Natural killer cell (primary cell): ENCODE data around the gene ADGRB3. TPM values are rescaled to one million over a fixed set of nuclear protein-coding genes. Genes with fewer than 3 reads are reported as not detected.
"Not testable (repeated sequence)": the region's sequence is repeated elsewhere in the genome, so short reads cannot be mapped to it uniquely, and the experiment has no call there.

Source experiments
- ATAC-seq, 3 donors: fragments of 150-1000 bp in 2 of 3; fragments of 200-7000 bp in 1 of 3; cut with Tn5 transposase; 1 replicate in 1 of 3; 2 replicates in 2 of 3; pipeline ENCODE4 v1.10.0; 2021; ENCODE audit warnings: mild to moderate bottlenecking in 2 of 3, moderate library complexity in 2 of 3
- DNase-seq, 2 donors: peaks; one replicate each; pipeline versions ENCODE4 v3.0.0 to v3.0.0-alpha.2; 2013 to 2021; ENCODE audit warnings: mixed read lengths in 1 of 2
- H3K27ac ChIP-seq: one replicate; pipeline ENCODE4 v1.5.1; 2013; ENCODE audit warnings: mild to moderate bottlenecking, low read length
- H3K27me3 ChIP-seq: one replicate; pipeline ENCODE4 v1.6.1; 2013; ENCODE audit warnings: low read length; ENCODE audit not compliant: control insufficient read depth, insufficient read depth
- H3K36me3 ChIP-seq: one replicate; pipeline ENCODE4 v1.6.1; 2013; ENCODE audit warnings: low read length; ENCODE audit not compliant: control insufficient read depth, insufficient read depth
- H3K4me1 ChIP-seq: one replicate; pipeline ENCODE4 v1.6.1; 2013; ENCODE audit warnings: low read length; ENCODE audit not compliant: control insufficient read depth, insufficient read depth
- H3K4me3 ChIP-seq: one replicate; pipeline ENCODE4 v1.5.1; 2013; ENCODE audit warnings: low read length
- H3K9me3 ChIP-seq: one replicate; pipeline ENCODE4 v1.6.1; 2013; ENCODE audit warnings: low read length; ENCODE audit not compliant: control insufficient read depth, insufficient read depth
- H3K27ac Mint-ChIP-seq, 2 donors: one replicate each; pipeline ENCODE4 v1.8.0; 2022; ENCODE audit warnings: mild to moderate bottlenecking in 2 of 2, mixed read lengths in 2 of 2, moderate library complexity in 1 of 2
- H3K27me3 Mint-ChIP-seq, 2 donors: one replicate each; pipeline ENCODE4 v1.8.0; 2022; ENCODE audit warnings: low read depth in 2 of 2, mixed read lengths in 2 of 2
- H3K36me3 Mint-ChIP-seq: one replicate; pipeline ENCODE4 v1.8.0; 2022; ENCODE audit warnings: mixed read lengths
- H3K4me1 Mint-ChIP-seq, 2 donors: one replicate each; pipeline ENCODE4 v1.8.0; 2022; ENCODE audit warnings: mixed read lengths in 2 of 2
- H3K4me3 Mint-ChIP-seq: one replicate; pipeline ENCODE4 v1.8.0; 2022; ENCODE audit warnings: mild to moderate bottlenecking, moderate library complexity, mixed read lengths
- H3K9me3 Mint-ChIP-seq, 2 donors: one replicate each; pipeline ENCODE4 v1.8.0; 2022; ENCODE audit warnings: mixed read lengths in 2 of 2
- WGBS: methylation state at CpG from one replicate; pipeline ENCODE4 v1.1.7; 2013; ENCODE audit warnings: missing lambda C conversion rate; ENCODE audit not compliant: insufficient coverage; 5-methylcytosine and 5-hydroxymethylcytosine counted together
- intact Hi-C: fragments of 100-400 bp; cut with micrococcal nuclease; formaldehyde crosslinking; loops from one replicate; pipeline ENCODE4 v1.14.2; 2022
- total RNA-seq, 4 donors: library from RNA; stranded (reverse); fragments of 120-200 nt in 1 of 4; gene quantifications; one replicate each; pipeline versions ENCODE4 v1.2.3 to v1.2.4, GENCODE V29; 2013 to 2022
- TF ChIP-seq, protein P1 (sequence below): fragments of 200-600 bp; IDR thresholded peaks from one replicate; pipeline ENCODE4 v1.8.0; 2022; ENCODE audit warnings: antibody characterized with exemption

The ADGRB3 gene
- total RNA-seq, 3 donors from 2014 or later (not counting 1 experiment from before 2014, with no cell fraction given), result not detected

DNA sequence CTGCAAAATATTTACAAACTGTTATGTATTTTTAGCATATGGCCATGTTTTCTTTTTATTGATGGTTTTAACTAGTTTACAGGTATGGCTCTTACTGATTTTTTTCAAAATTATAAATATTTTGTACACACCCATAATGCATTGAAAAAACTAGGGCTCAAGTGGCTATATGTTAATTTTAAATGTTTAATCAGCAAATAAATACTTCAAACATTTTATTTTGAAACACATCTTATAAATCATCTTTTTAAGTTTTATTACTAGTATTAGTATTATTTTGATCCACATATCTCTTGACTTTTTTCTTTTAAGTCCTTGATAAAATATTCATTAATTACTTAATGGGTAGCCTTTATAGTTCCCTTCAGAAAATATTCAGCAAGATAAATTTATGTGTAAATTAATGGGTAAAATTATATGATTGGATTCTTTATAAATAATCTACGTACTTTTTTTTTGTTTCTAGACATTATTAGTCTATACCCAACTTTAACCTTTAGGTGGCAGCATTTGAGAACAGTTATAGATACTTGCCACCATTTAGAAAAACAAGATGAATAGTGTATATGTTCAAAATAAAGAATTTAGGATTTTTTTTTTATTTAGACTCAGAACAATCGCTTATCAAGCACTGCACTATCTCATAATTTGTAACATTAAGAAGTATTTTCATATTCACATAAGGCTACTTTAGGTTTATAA is 241.9 kb downstream of the ADGRB3 start:
- H3K36me3 ChIP-seq, result no peaks in the 10 kb centered on the region
- TF ChIP-seq, protein P1, sequence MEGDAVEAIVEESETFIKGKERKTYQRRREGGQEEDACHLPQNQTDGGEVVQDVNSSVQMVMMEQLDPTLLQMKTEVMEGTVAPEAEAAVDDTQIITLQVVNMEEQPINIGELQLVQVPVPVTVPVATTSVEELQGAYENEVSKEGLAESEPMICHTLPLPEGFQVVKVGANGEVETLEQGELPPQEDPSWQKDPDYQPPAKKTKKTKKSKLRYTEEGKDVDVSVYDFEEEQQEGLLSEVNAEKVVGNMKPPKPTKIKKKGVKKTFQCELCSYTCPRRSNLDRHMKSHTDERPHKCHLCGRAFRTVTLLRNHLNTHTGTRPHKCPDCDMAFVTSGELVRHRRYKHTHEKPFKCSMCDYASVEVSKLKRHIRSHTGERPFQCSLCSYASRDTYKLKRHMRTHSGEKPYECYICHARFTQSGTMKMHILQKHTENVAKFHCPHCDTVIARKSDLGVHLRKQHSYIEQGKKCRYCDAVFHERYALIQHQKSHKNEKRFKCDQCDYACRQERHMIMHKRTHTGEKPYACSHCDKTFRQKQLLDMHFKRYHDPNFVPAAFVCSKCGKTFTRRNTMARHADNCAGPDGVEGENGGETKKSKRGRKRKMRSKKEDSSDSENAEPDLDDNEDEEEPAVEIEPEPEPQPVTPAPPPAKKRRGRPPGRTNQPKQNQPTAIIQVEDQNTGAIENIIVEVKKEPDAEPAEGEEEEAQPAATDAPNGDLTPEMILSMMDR, result no peak
- WGBS, result no CpG with 5 or more reads among the region's 2 CpGs
- intact Hi-C loops, result no loop called here
- H3K36me3 Mint-ChIP-seq, result no peaks in the 10 kb centered on the region
- no peak overlapping the region for H3K27ac Mint-ChIP-seq
- H3K27me3 Mint-ChIP-seq, result no peaks in the 10 kb centered on the region
- DNase-seq (no peak), ATAC-seq (no peak)
- no peaks in the 10 kb centered on the region for H3K4me1 ChIP-seq
- peaks cover 0 to 2% of the 10 kb centered on the region in 2 donors for H3K9me3 Mint-ChIP-seq
- H3K4me3 Mint-ChIP-seq, result no peak overlapping the region
- no peaks in the 10 kb centered on the region for H3K27me3 ChIP-seq
- H3K9me3 ChIP-seq, result no peaks in the 10 kb centered on the region
- no peak overlapping the region for H3K27ac ChIP-seq
- no peaks in the 10 kb centered on the region for H3K4me1 Mint-ChIP-seq
- no peak overlapping the region for H3K4me3 ChIP-seq

GRCh38 chr6:68880050-68880813 is 245.2 kb downstream of the ADGRB3 start:
- Mint-ChIP-seq H3K4me1 (no peaks in the 10 kb centered on the region), H3K27me3 (no peaks in the 10 kb centered on the region), H3K4me3 (no peak overlapping the region), H3K36me3 (peaks cover 8% of the 10 kb centered on the region), H3K27ac (no peak overlapping the region), H3K9me3 (peaks cover 7 to 8% of the 10 kb centered on the region in 2 donors)
- Histone ChIP-seq H3K4me3 (no peak overlapping the region), H3K27me3 (no peaks in the 10 kb centered on the region), H3K36me3 (no peaks in the 10 kb centered on the region), H3K27ac (no peak overlapping the region), H3K9me3 (no peaks in the 10 kb centered on the region), H3K4me1 (no peaks in the 10 kb centered on the region)
- WGBS, result 86% methylated on average over 3 of the region's 4 CpGs
- TF ChIP-seq, protein P1, result no peak
- intact Hi-C loops, result no loop called here
- no peak for DNase-seq
- no peak for ATAC-seq

DNA sequence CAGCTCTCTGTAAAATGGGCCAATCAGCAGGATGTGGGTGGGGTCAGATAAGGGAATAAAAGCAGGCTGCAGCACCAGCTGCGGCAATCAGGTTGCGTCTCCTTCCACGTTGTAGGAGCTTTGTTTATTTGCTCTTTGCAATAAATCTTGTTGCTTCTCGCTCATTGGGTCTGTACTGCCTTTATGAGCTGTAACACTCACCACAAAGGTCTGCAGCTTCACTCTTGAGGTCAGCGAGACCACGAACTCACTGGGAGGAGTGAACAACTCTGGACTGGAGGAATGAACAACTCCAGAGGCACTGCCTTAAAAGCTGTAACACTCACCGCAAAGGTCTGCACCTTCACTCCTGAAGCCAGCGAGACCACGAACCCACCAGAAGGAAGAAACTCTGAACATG is 248.2 kb downstream of the ADGRB3 start:
- H3K27ac Mint-ChIP-seq, ATAC-seq, H3K4me1 ChIP-seq, DNase-seq, H3K27me3 Mint-ChIP-seq, H3K27ac ChIP-seq, H3K36me3 Mint-ChIP-seq, intact Hi-C loops, H3K4me3 ChIP-seq, H3K36me3 ChIP-seq, H3K4me3 Mint-ChIP-seq, H3K4me1 Mint-ChIP-seq, H3K27me3 ChIP-seq, H3K9me3 ChIP-seq: not testable (repeated sequence)
- WGBS, result 73% methylated on average over 9 of the region's 9 CpGs
- peaks cover 7 to 14% of the 10 kb centered on the region in 2 donors for H3K9me3 Mint-ChIP-seq

- intact Hi-C loops, result no loop called here
- Mint-ChIP-seq H3K4me3 (no peak overlapping the region), H3K36me3 (no peaks in the 10 kb centered on the region), H3K4me1 (no peaks in the 10 kb centered on the region), H3K27me3 (no peaks in the 10 kb centered on the region), H3K27ac (no peak overlapping the region), H3K9me3 (peaks cover 6 to 10% of the 10 kb centered on the region in 2 donors)
- H3K4me1 ChIP-seq, result no peaks in the 10 kb centered on the region
- H3K27me3 ChIP-seq, result no peaks in the 10 kb centered on the region
- no peak overlapping the region for H3K4me3 ChIP-seq
- no peaks in the 10 kb centered on the region for H3K36me3 ChIP-seq
- H3K27ac ChIP-seq, result no peak overlapping the region
- TF ChIP-seq, protein P1, result no peak
- DNase-seq (no peak), ATAC-seq (no peak)
- H3K9me3 ChIP-seq, result no peaks in the 10 kb centered on the region
These were observed 256.3 kb downstream of the ADGRB3 start for GRCh38 chr6:68891419-68891818.
